H9 (cell line): ENCODE measurements around the gene MKRN2. TPM values are rescaled to one million over a fixed set of nuclear protein-coding genes. Genes with fewer than 3 reads are reported as not detected.

ENCODE experiments used
- DNase-seq: peaks from one replicate; pipeline ENCODE4 v3.0.0-alpha.2; 2017
- H2AFZ ChIP-seq: one replicate; pipeline ENCODE4 v1.6.1; 2013; ENCODE audit warnings: mild to moderate bottlenecking, low read length, control low read depth, moderate library complexity
- H2AK5ac ChIP-seq: 2 replicates; pipeline ENCODE4 v1.6.1; 2013; ENCODE audit warnings: low read length, control low read depth, mixed read lengths; ENCODE audit not compliant: insufficient read length
- H2BK120ac ChIP-seq: one replicate; pipeline ENCODE4 v1.6.1; 2013; ENCODE audit warnings: low read depth, mild to moderate bottlenecking, low read length, control low read depth, inconsistent platforms; ENCODE audit not compliant: poor library complexity, severe bottlenecking
- H2BK12ac ChIP-seq: 2 replicates; pipeline ENCODE4 v1.6.1; 2013; ENCODE audit warnings: low read length, control low read depth, mixed read lengths, low read depth; ENCODE audit not compliant: insufficient read length
- H2BK15ac ChIP-seq: 2 replicates; pipeline ENCODE4 v1.6.1; 2013; ENCODE audit warnings: low read depth, low read length, control low read depth
- H2BK20ac ChIP-seq: one replicate; pipeline ENCODE4 v1.6.1; 2013; ENCODE audit warnings: low read depth, mild to moderate bottlenecking, low read length, control low read depth, inconsistent platforms; ENCODE audit not compliant: poor library complexity, severe bottlenecking
- H2BK5ac ChIP-seq: 2 replicates; pipeline ENCODE4 v1.6.1; 2013; ENCODE audit warnings: low read length, control low read depth, mixed read lengths; ENCODE audit not compliant: insufficient read length
- H3K14ac ChIP-seq: 2 replicates; pipeline ENCODE4 v1.6.1; 2013; ENCODE audit warnings: low read length, control low read depth; ENCODE audit not compliant: insufficient read depth
- H3K18ac ChIP-seq: 2 replicates; pipeline ENCODE4 v1.6.1; 2013; ENCODE audit warnings: low read depth, mild to moderate bottlenecking, mixed read lengths, low read length, control low read depth; ENCODE audit not compliant: insufficient read length
- H3K23ac ChIP-seq: 2 replicates; pipeline ENCODE4 v1.6.1; 2013; ENCODE audit warnings: low read length, control low read depth, mixed read lengths, low read depth; ENCODE audit not compliant: insufficient read length
- H3K23me2 ChIP-seq: 2 replicates; pipeline ENCODE4 v1.6.1; 2013; ENCODE audit warnings: low read depth, mild to moderate bottlenecking, mixed read lengths, low read length, control low read depth; ENCODE audit not compliant: insufficient read length, poor library complexity, severe bottlenecking
- H3K27ac ChIP-seq: 2 replicates; pipeline ENCODE4 v1.5.1; 2013; ENCODE audit warnings: low read length, control low read depth, mixed read lengths, low read depth; ENCODE audit not compliant: insufficient read length
- H3K27me3 ChIP-seq: 2 replicates; pipeline ENCODE4 v1.6.1; 2013; ENCODE audit warnings: low read length, control low read depth, inconsistent platforms; ENCODE audit not compliant: insufficient read depth
- H3K4ac ChIP-seq: 2 replicates; pipeline ENCODE4 v1.6.1; 2013; ENCODE audit warnings: low read depth, mild to moderate bottlenecking, control low read depth, inconsistent platforms, low read length, moderate library complexity
- H3K4me1 ChIP-seq: 2 replicates; pipeline ENCODE4 v1.6.1; 2013; ENCODE audit warnings: low read length, control low read depth, inconsistent platforms; ENCODE audit not compliant: insufficient read depth
- H3K4me2 ChIP-seq: 2 replicates; pipeline ENCODE4 v1.6.1; 2013; ENCODE audit warnings: low read length, control low read depth, mixed read lengths; ENCODE audit not compliant: insufficient read length, insufficient read depth
- H3K56ac ChIP-seq: 2 replicates; pipeline ENCODE4 v1.6.1; 2013; ENCODE audit warnings: low read depth, mild to moderate bottlenecking, mixed read lengths, low read length, control low read depth; ENCODE audit not compliant: insufficient read length
- H3K79me1 ChIP-seq: 2 replicates; pipeline ENCODE4 v1.6.1; 2013; ENCODE audit warnings: low read depth, mild to moderate bottlenecking, moderate library complexity, low read length, control low read depth, inconsistent platforms; ENCODE audit not compliant: insufficient read depth, poor library complexity, severe bottlenecking
- H3K79me2 ChIP-seq: 2 replicates; pipeline ENCODE4 v1.6.1; 2013; ENCODE audit warnings: low read length, control low read depth, inconsistent platforms; ENCODE audit not compliant: insufficient read depth
- H3K9ac ChIP-seq: 2 replicates; pipeline ENCODE4 v1.6.1; 2013; ENCODE audit warnings: low read length, control low read depth, mixed read lengths; ENCODE audit not compliant: insufficient read length; ENCODE audit errors: extremely low read depth
- H3K9me3 ChIP-seq: one replicate; pipeline ENCODE4 v1.6.1; 2013; ENCODE audit warnings: low read depth, low read length, inconsistent platforms; ENCODE audit not compliant: control insufficient read depth
- H3T11ph ChIP-seq: one replicate; pipeline ENCODE4 v1.6.1; 2013; ENCODE audit warnings: mild to moderate bottlenecking, low read length, control low read depth, inconsistent platforms
- H4K20me1 ChIP-seq: one replicate; pipeline ENCODE4 v1.6.1; 2013; ENCODE audit not compliant: control insufficient read depth, insufficient read length, insufficient read depth
- H4K5ac ChIP-seq: 2 replicates; pipeline ENCODE4 v1.6.1; 2013; ENCODE audit warnings: low read depth, mild to moderate bottlenecking, mixed read lengths, low read length, control low read depth; ENCODE audit not compliant: insufficient read length
- H4K8ac ChIP-seq: replicated peaks from 2 replicates; pipeline ENCODE4 v1.6.1; 2013; ENCODE audit warnings: low read length, control low read depth, mixed read lengths, low read depth; ENCODE audit not compliant: insufficient read length
- H4K91ac ChIP-seq: 2 replicates; pipeline ENCODE4 v1.6.1; 2013; ENCODE audit warnings: low read depth, mild to moderate bottlenecking, moderate library complexity, mixed read lengths, low read length, control low read depth; ENCODE audit not compliant: insufficient read length
- H3K27ac Mint-ChIP-seq, 3 experiments: 2 replicates in 2 of 3; 3 replicates in 1 of 3; pipeline ENCODE4 v1.8.0; 2020 to 2021; ENCODE audit warnings: mixed read lengths in 3 of 3, mild to moderate bottlenecking in 1 of 3, moderate library complexity in 1 of 3
- H3K27me3 Mint-ChIP-seq: 2 replicates; pipeline ENCODE4 v1.8.0; 2021; ENCODE audit warnings: low read depth, mild to moderate bottlenecking, moderate library complexity, mixed read lengths
- H3K36me3 Mint-ChIP-seq, 3 experiments: 2 replicates in 2 of 3; 3 replicates in 1 of 3; pipeline ENCODE4 v1.8.0; 2020 to 2021; ENCODE audit warnings: low read depth in 3 of 3, mixed read lengths in 3 of 3; ENCODE audit not compliant: insufficient read depth in 1 of 3
- H3K4me1 Mint-ChIP-seq, 2 experiments: 2 replicates each; pipeline ENCODE4 v1.8.0; 2020; ENCODE audit warnings: mixed read lengths in 2 of 2
- H3K4me3 Mint-ChIP-seq, 2 experiments: 2 replicates in 1 of 2; 3 replicates in 1 of 2; pipeline ENCODE4 v1.8.0; 2020 to 2021; ENCODE audit warnings: mild to moderate bottlenecking in 2 of 2, mixed read lengths in 2 of 2, moderate library complexity in 1 of 2
- H3K9me3 Mint-ChIP-seq, 2 experiments: 2 replicates in 1 of 2; 3 replicates in 1 of 2; pipeline ENCODE4 v1.8.0; 2020; ENCODE audit warnings: mild to moderate bottlenecking in 2 of 2, mixed read lengths in 2 of 2, moderate library complexity in 1 of 2
- CTCF ChIP-seq: fragments of 200-600 bp; sonication (generic); conservative IDR thresholded peaks from 3 replicates; pipeline ENCODE4 v1.8.0; 2021; ENCODE audit warnings: antibody characterized with exemption, mild to moderate bottlenecking
- WGBS: extraction: QIAGEN DNeasy Blood & Tissue Kit; methylation state at CpG from one replicate; pipeline ENCODE4 v1.1.7; 2013; ENCODE audit warnings: missing lambda C conversion rate, low lambda C conversion rate, mixed read lengths; ENCODE audit not compliant: insufficient read length; ENCODE audit errors: extremely low coverage; 5-methylcytosine and 5-hydroxymethylcytosine counted together
- total RNA-seq: library from RNA; stranded (reverse); gene quantifications from 2 replicates; pipeline ENCODE4 v1.2.1, GENCODE V29; 2021

Gene MKRN2
- total RNA-seq, 1 experiment from 2014 or later: 18.1 TPM

- no peak overlapping the region for H2AFZ ChIP-seq
- WGBS: no CpG with 5 or more reads among the region's 4 CpGs
- no peak overlapping the region for H2BK20ac ChIP-seq
- no peak overlapping the region for H4K91ac ChIP-seq
- no peaks in the 10 kb centered on the region for H3K79me1 ChIP-seq
- H2AK5ac ChIP-seq: no peak overlapping the region
- no peak for DNase-seq
- H3K4me1 ChIP-seq: no peaks in the 10 kb centered on the region
- H3K27ac ChIP-seq: no peak overlapping the region
- H2BK15ac ChIP-seq: no peak overlapping the region
- TF ChIP-seq CTCF: no peak
- no peak overlapping the region for H3K4me2 ChIP-seq
- H3K27me3 ChIP-seq: no peaks in the 10 kb centered on the region
- H3K18ac ChIP-seq: no peak overlapping the region
- H3K14ac ChIP-seq: no peak overlapping the region
- H3K4me3 Mint-ChIP-seq: no peak overlapping the region
- H2BK120ac ChIP-seq: no peak overlapping the region
- H4K5ac ChIP-seq: no peak overlapping the region
- no peak overlapping the region; a peak in 1 of 7 replicates for H3K27ac Mint-ChIP-seq
- H3K4ac ChIP-seq: no peak overlapping the region
- H3K9ac ChIP-seq: no peak overlapping the region
- no peak overlapping the region for H3T11ph ChIP-seq
- H2BK12ac ChIP-seq: no peak overlapping the region
- H3K79me2 ChIP-seq: no peaks in the 10 kb centered on the region
- H3K9me3 Mint-ChIP-seq: no peaks in the 10 kb centered on the region
- H3K56ac ChIP-seq: no peak overlapping the region
- peaks cover 23 to 78% (median 75%) of the 10 kb centered on the region in 3 experiments for H3K36me3 Mint-ChIP-seq
- no peak overlapping the region for H2BK5ac ChIP-seq
- peaks cover 0 to 4% of the 10 kb centered on the region in 2 experiments; a peak in 1 of 4 replicates for H3K4me1 Mint-ChIP-seq
- H3K27me3 Mint-ChIP-seq: no peaks in the 10 kb centered on the region
- H4K20me1 ChIP-seq: no peaks in the 10 kb centered on the region
- no peaks in the 10 kb centered on the region for H3K23me2 ChIP-seq
- no peak overlapping the region for H3K23ac ChIP-seq
- H3K9me3 ChIP-seq: no peaks in the 10 kb centered on the region
- H4K8ac ChIP-seq: no peak overlapping the region
Observed at GRCh38 chr3:12582730-12583129, 25.8 kb downstream of the MKRN2 start.
